SJSA1 (cell line): ENCODE measurements around the gene RPS14. TPM values are rescaled to one million over a fixed set of nuclear protein-coding genes. Genes with fewer than 3 reads are reported as not detected.

Experiments
- DNase-seq, 2 experiments: peaks; one replicate each; pipeline ENCODE4 v3.0.0-alpha.2; 2015 to 2020; ENCODE audit warnings: low spot score in 2 of 2, low read depth in 1 of 2
- H3K27ac ChIP-seq: fragments of 250-450 bp; sonication (Bioruptor Pico); 2 replicates; pipeline ENCODE4 v1.5.1; 2020; ENCODE audit warnings: mild to moderate bottlenecking, moderate library complexity
- H3K27me3 ChIP-seq: fragments of 250-450 bp; sonication (Bioruptor Pico); replicated peaks from 2 replicates; pipeline ENCODE4 v1.5.1; 2020; ENCODE audit warnings: mild to moderate bottlenecking, moderate library complexity
- H3K36me3 ChIP-seq: fragments of 250-450 bp; sonication (Bioruptor Pico); 2 replicates; pipeline ENCODE4 v1.5.1; 2020; ENCODE audit warnings: mild to moderate bottlenecking
- H3K4me1 ChIP-seq: fragments of 250-450 bp; sonication (Bioruptor Pico); replicated peaks from 2 replicates; pipeline ENCODE4 v1.6.1; 2021; ENCODE audit warnings: mild to moderate bottlenecking
- H3K4me3 ChIP-seq: fragments of 250-450 bp; sonication (Bioruptor Pico); 2 replicates; pipeline ENCODE4 v1.5.1; 2020; ENCODE audit warnings: mild to moderate bottlenecking
- H3K9me3 ChIP-seq: fragments of 250-450 bp; sonication (Bioruptor Pico); replicated peaks from 2 replicates; pipeline ENCODE4 v1.5.1; 2020; ENCODE audit warnings: mild to moderate bottlenecking
- total RNA-seq: library from RNA; depleted of rRNA; stranded (reverse); fragments of >200 nt; shearing (Covaris generic); gene quantifications from 2 replicates; pipeline ENCODE4 v1.2.3, GENCODE V29; 2014; rRNA removed

Gene RPS14
- total RNA-seq = 2,445 and 3,427 TPM in 2 replicates

GRCh38 chr5:150449517-150450339 lies at the start of gene RPS14:
Gene RPS14 (minus strand): TSS chr5:150449739. CDS start chr5:150447733, 2,006 bp downstream.
- Histone ChIP-seq H3K4me3 (peak within 1 kb of the TSS; percentile 71), H3K27ac (peak within 1 kb of the TSS; percentile 98), H3K9me3 (no peaks in the 10 kb centered on the region), H3K27me3 (no peaks in the 10 kb centered on the region), H3K36me3 (peaks cover 48% of the 10 kb centered on the region), H3K4me1 (peaks cover 10% of the 10 kb centered on the region)
- DNase-seq = peak; percentile 98 to 100

DNA sequence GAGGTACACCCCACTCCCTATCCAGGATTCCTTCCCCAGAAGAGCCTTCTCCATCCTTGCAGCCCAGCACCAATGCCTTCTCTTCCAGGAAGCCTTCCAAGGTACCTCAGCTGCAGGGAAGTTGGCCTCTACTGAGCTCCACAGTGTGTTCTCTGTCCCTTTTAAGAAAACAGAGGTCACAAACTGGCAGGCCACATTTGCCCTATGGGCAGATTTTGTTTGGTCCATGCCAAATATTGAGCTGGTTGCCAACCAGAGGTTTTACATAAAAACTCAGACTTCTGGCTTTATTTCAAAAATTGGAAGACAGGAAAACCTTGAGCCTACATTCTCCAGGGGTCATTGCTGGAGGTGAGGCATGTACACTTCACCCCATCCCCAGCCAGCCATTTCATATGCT lies 49.4 kb upstream of the RPS14 start:
- no peak overlapping the region for H3K27ac ChIP-seq
- no peak overlapping the region for H3K4me3 ChIP-seq
- H3K36me3 ChIP-seq = peaks cover 45% of the 10 kb centered on the region
- H3K27me3 ChIP-seq = no peaks in the 10 kb centered on the region
- DNase-seq = no peak
- peaks cover 55% of the 10 kb centered on the region for H3K4me1 ChIP-seq
- H3K9me3 ChIP-seq = no peaks in the 10 kb centered on the region

- H3K36me3 ChIP-seq = peaks cover 45% of the 10 kb centered on the region
- peaks cover 50% of the 10 kb centered on the region for H3K4me1 ChIP-seq
- DNase-seq = no peak
- no peaks in the 10 kb centered on the region for H3K27me3 ChIP-seq
- H3K4me3 ChIP-seq = no peak overlapping the region
- H3K9me3 ChIP-seq = no peaks in the 10 kb centered on the region
- H3K27ac ChIP-seq = no peak overlapping the region
These were observed 49.0 kb upstream of the RPS14 start for GRCh38 chr5:150498501-150498900.

GRCh38 chr5:150497989-150498317 lies 48.4 kb upstream of the RPS14 start:
- Histone ChIP-seq H3K27ac (peak overlapping the region; percentile 14; the same call in 1 of the 2 replicates), H3K4me1 (peaks cover 48% of the 10 kb centered on the region), H3K36me3 (peaks cover 45% of the 10 kb centered on the region), H3K27me3 (no peaks in the 10 kb centered on the region), H3K9me3 (no peaks in the 10 kb centered on the region), H3K4me3 (no peak overlapping the region)
- no peak for DNase-seq

- Histone ChIP-seq H3K27me3 (no peaks in the 10 kb centered on the region), H3K36me3 (peaks cover 45% of the 10 kb centered on the region), H3K9me3 (no peaks in the 10 kb centered on the region), H3K4me3 (no peak overlapping the region), H3K4me1 (peaks cover 53% of the 10 kb centered on the region), H3K27ac (peak overlapping the region; percentile 14; the same call in 1 of the 2 replicates)
- DNase-seq = peak; percentile 84 to 95
These were observed 47.9 kb upstream of the RPS14 start for GRCh38 chr5:150497274-150497988.

DNA sequence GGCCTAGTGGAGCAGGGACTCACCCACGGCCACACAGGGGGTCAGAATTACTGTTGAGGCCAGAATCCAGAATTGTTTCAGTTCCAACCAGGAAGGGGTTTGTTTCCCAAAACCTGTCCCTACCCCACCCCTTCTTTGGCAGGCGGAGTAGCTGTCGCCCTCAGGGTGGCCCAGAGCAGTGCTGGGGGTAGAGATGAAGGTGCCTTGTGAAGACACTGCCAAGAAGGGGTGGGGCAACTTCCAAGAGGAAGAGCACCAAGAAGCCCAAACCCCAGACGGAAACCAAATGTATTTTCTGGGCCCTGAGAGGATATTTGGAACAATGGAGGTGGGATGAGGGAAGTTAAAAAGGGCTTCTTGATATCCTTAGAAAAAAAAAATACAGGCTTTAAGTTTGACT lies 47.0 kb upstream of the RPS14 start:
- no peaks in the 10 kb centered on the region for H3K27me3 ChIP-seq
- H3K9me3 ChIP-seq = no peaks in the 10 kb centered on the region
- H3K27ac ChIP-seq = no peak overlapping the region
- H3K4me3 ChIP-seq = no peak overlapping the region
- peaks cover 58% of the 10 kb centered on the region for H3K4me1 ChIP-seq
- H3K36me3 ChIP-seq = peaks cover 45% of the 10 kb centered on the region
- DNase-seq = no peak

GRCh38 chr5:150496098-150496497 lies 46.6 kb upstream of the RPS14 start:
- H3K4me3 ChIP-seq = no peak overlapping the region
- no peaks in the 10 kb centered on the region for H3K9me3 ChIP-seq
- H3K36me3 ChIP-seq = peaks cover 45% of the 10 kb centered on the region
- no peak for DNase-seq
- peaks cover 62% of the 10 kb centered on the region for H3K4me1 ChIP-seq
- no peak overlapping the region for H3K27ac ChIP-seq
- no peaks in the 10 kb centered on the region for H3K27me3 ChIP-seq

GRCh38 chr5:150492621-150493020 lies 43.1 kb upstream of the RPS14 start:
- Histone ChIP-seq H3K4me1 (peaks cover 67% of the 10 kb centered on the region), H3K27ac (no peak overlapping the region), H3K27me3 (no peaks in the 10 kb centered on the region), H3K36me3 (peaks cover 39% of the 10 kb centered on the region), H3K9me3 (no peaks in the 10 kb centered on the region), H3K4me3 (no peak overlapping the region)
- DNase-seq = peak; percentile 47 to 71

DNA sequence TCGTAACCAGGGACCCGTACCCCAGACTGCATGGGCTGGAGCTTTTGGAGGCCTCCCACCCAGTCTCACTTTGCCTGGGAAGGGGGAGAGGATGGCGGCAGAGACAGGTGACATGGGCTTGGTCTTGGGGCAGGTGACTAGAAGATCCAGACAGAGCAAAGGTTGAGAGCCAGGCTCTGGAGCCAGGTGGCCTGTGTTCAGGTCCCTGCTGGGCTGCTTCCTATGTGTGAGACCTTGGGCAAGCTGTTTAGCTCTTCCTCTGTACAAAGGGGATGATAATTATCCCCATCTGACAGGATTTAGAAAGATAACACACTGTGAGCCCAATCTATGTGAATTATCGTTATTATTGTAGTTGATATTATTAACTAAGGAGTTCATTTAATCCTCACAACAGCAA lies 42.3 kb upstream of the RPS14 start:
- no peak overlapping the region for H3K4me3 ChIP-seq
- no peak overlapping the region for H3K27ac ChIP-seq
- no peak for DNase-seq
- H3K9me3 ChIP-seq = no peaks in the 10 kb centered on the region
- peaks cover 39% of the 10 kb centered on the region for H3K36me3 ChIP-seq
- no peaks in the 10 kb centered on the region for H3K27me3 ChIP-seq
- peaks cover 67% of the 10 kb centered on the region for H3K4me1 ChIP-seq

DNA sequence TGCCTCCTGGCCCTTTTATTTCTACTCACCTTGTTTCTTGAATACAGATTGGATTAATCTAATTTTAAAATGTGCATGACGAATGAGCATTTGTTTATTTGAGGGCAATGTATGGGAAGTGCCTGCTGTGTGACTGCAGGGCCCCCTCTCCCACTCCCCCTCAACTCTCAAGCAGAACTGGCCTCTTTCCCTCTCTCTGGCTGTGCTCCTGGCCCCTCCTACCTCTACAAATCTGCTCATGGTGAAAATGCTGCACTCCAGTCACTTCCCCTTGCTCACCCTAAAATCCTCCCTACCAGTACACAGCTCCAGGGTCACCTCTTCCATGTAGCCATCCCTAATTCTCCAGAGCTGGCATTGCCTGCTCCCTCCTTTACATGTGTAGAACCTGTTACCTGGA lies 41.2 kb upstream of the RPS14 start:
- no peaks in the 10 kb centered on the region for H3K9me3 ChIP-seq
- no peak overlapping the region for H3K4me3 ChIP-seq
- H3K27ac ChIP-seq = no peak overlapping the region
- H3K27me3 ChIP-seq = no peaks in the 10 kb centered on the region
- peaks cover 38% of the 10 kb centered on the region for H3K36me3 ChIP-seq
- peaks cover 65% of the 10 kb centered on the region for H3K4me1 ChIP-seq
- DNase-seq = no peak

DNA sequence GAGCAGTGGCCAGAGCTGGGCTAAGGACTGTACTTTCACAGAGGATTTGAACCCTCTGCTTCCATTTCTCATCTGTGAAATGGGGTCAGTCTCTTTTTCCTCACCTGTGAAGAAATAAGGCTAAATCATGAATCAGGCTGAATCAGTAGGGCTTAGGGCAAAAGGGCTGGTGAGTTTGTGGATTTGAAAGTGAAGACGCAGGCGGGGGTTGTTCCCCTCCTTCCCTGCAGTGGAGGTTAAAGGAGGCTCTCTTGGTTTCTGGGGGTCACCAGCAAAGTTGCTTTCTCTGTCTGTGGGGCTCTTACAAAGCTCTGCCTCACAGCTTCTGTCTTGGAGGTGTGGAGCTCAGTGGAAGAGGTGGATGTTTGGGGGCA lies 40.7 kb upstream of the RPS14 start:
- no peak overlapping the region for H3K4me3 ChIP-seq
- H3K27ac ChIP-seq = no peak overlapping the region
- no peaks in the 10 kb centered on the region for H3K9me3 ChIP-seq
- DNase-seq = no peak
- H3K36me3 ChIP-seq = peaks cover 41% of the 10 kb centered on the region
- H3K27me3 ChIP-seq = no peaks in the 10 kb centered on the region
- H3K4me1 ChIP-seq = peaks cover 68% of the 10 kb centered on the region

GRCh38 chr5:150489360-150490295 lies 40.1 kb upstream of the RPS14 start:
- H3K4me3 ChIP-seq = no peak overlapping the region
- H3K4me1 ChIP-seq = peaks cover 74% of the 10 kb centered on the region
- peaks cover 41% of the 10 kb centered on the region for H3K36me3 ChIP-seq
- H3K27me3 ChIP-seq = no peaks in the 10 kb centered on the region
- peak overlapping the region; percentile 59 for H3K27ac ChIP-seq
- DNase-seq = peak in 1 of 2 experiments; percentile 46
- H3K9me3 ChIP-seq = no peaks in the 10 kb centered on the region

- no peaks in the 10 kb centered on the region for H3K27me3 ChIP-seq
- H3K4me3 ChIP-seq = no peak overlapping the region
- peaks cover 76% of the 10 kb centered on the region for H3K4me1 ChIP-seq
- H3K27ac ChIP-seq = peak overlapping the region; percentile 59
- peaks cover 41% of the 10 kb centered on the region for H3K36me3 ChIP-seq
- no peaks in the 10 kb centered on the region for H3K9me3 ChIP-seq
- peak; percentile 73 for DNase-seq
These were observed 39.2 kb upstream of the RPS14 start for GRCh38 chr5:150488519-150489359.
